ENCODE data around the gene CCDC66.

DNA sequence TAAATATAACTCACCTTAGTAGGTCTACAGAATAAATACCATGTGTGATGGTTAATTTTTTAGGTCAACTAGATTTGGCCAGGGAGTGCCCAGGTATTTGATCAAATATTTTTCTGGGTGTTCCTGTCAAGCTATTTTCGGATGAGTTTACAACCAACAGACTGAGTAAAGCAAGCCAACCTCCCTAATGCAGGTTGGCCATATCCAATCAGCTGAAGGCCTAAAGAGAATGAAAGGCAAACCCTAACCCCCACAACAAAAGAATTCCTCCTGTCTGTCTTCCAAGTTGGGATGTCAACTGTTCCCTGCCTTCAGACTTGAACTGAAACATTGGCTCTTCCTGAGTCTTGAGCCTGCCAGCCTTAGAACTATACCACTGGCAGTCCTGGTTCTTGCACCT, 97.5 kb downstream of the CCDC66 start:
- TF ChIP-seq, protein P1, sequence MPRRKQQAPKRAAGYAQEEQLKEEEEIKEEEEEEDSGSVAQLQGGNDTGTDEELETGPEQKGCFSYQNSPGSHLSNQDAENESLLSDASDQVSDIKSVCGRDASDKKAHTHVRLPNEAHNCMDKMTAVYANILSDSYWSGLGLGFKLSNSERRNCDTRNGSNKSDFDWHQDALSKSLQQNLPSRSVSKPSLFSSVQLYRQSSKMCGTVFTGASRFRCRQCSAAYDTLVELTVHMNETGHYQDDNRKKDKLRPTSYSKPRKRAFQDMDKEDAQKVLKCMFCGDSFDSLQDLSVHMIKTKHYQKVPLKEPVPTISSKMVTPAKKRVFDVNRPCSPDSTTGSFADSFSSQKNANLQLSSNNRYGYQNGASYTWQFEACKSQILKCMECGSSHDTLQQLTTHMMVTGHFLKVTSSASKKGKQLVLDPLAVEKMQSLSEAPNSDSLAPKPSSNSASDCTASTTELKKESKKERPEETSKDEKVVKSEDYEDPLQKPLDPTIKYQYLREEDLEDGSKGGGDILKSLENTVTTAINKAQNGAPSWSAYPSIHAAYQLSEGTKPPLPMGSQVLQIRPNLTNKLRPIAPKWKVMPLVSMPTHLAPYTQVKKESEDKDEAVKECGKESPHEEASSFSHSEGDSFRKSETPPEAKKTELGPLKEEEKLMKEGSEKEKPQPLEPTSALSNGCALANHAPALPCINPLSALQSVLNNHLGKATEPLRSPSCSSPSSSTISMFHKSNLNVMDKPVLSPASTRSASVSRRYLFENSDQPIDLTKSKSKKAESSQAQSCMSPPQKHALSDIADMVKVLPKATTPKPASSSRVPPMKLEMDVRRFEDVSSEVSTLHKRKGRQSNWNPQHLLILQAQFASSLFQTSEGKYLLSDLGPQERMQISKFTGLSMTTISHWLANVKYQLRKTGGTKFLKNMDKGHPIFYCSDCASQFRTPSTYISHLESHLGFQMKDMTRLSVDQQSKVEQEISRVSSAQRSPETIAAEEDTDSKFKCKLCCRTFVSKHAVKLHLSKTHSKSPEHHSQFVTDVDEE (CRISPR knock-in tag; IDR thresholded peaks at IDR 0.05): no peak
- TF ChIP-seq ARNTL (CRISPR knock-in tag; IDR thresholded peaks at IDR 0.05; ENCODE audit: borderline replicate concordance, low read depth): no peak

Measured in SK-N-SH treated with all-trans-retinoic acid at 6 μM for 48 hours (cell line).